Measurements from ENCODE around the gene HOXB2. TPM values are rescaled to one million over a fixed set of nuclear protein-coding genes. Genes with fewer than 3 reads are reported as not detected.

HOXB2 gene
- total and polyA plus RNA-seq, 2 donors (not counting 1 experiment from before 2014, with no cell fraction given): 12.2 to 12.3 TPM

- peaks cover 100% of the 10 kb centered on the region for H3K79me2 ChIP-seq (ENCODE audit: control insufficient read depth, insufficient read depth, low read length)
- H3K36me3 ChIP-seq (ENCODE audit: control insufficient read depth, insufficient read depth, low read length): peaks cover 7% of the 10 kb centered on the region
- peak overlapping the region; percentile 99 for H3K4me2 ChIP-seq (ENCODE audit: extremely low read depth, insufficient read depth, low read length)
- H3K9me3 ChIP-seq (ENCODE audit: control insufficient read depth, insufficient read depth, low read depth, low read length): no peaks in the 10 kb centered on the region
- H3K27me3 ChIP-seq (ENCODE audit: control insufficient read depth, insufficient read depth, low read length): no peaks in the 10 kb centered on the region
- H3K4me1 ChIP-seq (ENCODE audit: control insufficient read depth, extremely low read depth, insufficient read depth, low read length): peaks cover 15% of the 10 kb centered on the region
- peak; percentile 55 to 57 for DNase-seq (ENCODE audit: low read depth in 2 of 2)
- no peaks in the 10 kb centered on the region for H4K20me1 ChIP-seq (ENCODE audit: control insufficient read depth, extremely low read depth, insufficient read depth, low read length)
- TF ChIP-seq EZH2 (IDR thresholded peaks at IDR 0.05; ENCODE audit: low read length, missing control alignments): no peak
- no peak for TF ChIP-seq CTCF (conservative IDR thresholded peaks at IDR 0.05 in 1 of 2, IDR thresholded peaks at IDR 0.05 in 1 of 2; ENCODE audit: low read depth in 1 of 2, low read length in 2 of 2)
- peak overlapping the region; percentile 72 for H3K9ac ChIP-seq (ENCODE audit: insufficient read depth, low read length)
- peak overlapping the region; percentile 83 to 98 (median 92) for H3K4me3 ChIP-seq (replicated peaks in 1 of 4; ENCODE audit: control extremely low read depth in 1 of 4, insufficient read depth in 1 of 4, low read depth in 3 of 4, low read length in 4 of 4)
- H3K27ac ChIP-seq (ENCODE audit: insufficient read depth, low read length): peak overlapping the region; percentile 98
- H2AFZ ChIP-seq (ENCODE audit: low read length): no peak overlapping the region
Observed at GRCh38 chr17:48586355-48587258, 41.7 kb upstream of the HOXB2 start.

GRCh38 chr17:48584223-48584741 lies 39.4 kb upstream of the HOXB2 start:
- Histone ChIP-seq H3K9me3 (ENCODE audit: control insufficient read depth, insufficient read depth, low read depth, low read length) (no peaks in the 10 kb centered on the region), H3K36me3 (ENCODE audit: control insufficient read depth, insufficient read depth, low read length) (peaks cover 6% of the 10 kb centered on the region), H3K79me2 (ENCODE audit: control insufficient read depth, insufficient read depth, low read length) (peaks cover 100% of the 10 kb centered on the region), H3K27ac (ENCODE audit: insufficient read depth, low read length) (peak overlapping the region; percentile 98), H3K4me3 (replicated peaks in 1 of 4; ENCODE audit: control extremely low read depth in 1 of 4, insufficient read depth in 1 of 4, low read depth in 3 of 4, low read length in 4 of 4) (peak overlapping the region; percentile 4 to 98 (median 87)), H2AFZ (ENCODE audit: low read length) (no peak overlapping the region), H3K4me2 (ENCODE audit: extremely low read depth, insufficient read depth, low read length) (peak overlapping the region; percentile 30), H3K4me1 (ENCODE audit: control insufficient read depth, extremely low read depth, insufficient read depth, low read length) (peaks cover 15% of the 10 kb centered on the region), H4K20me1 (ENCODE audit: control insufficient read depth, extremely low read depth, insufficient read depth, low read length) (no peaks in the 10 kb centered on the region), H3K9ac (ENCODE audit: insufficient read depth, low read length) (peak overlapping the region; percentile 16), H3K27me3 (ENCODE audit: control insufficient read depth, insufficient read depth, low read length) (no peaks in the 10 kb centered on the region)
- TF ChIP-seq CTCF (conservative IDR thresholded peaks at IDR 0.05 in 1 of 2, IDR thresholded peaks at IDR 0.05 in 1 of 2; ENCODE audit: low read depth in 1 of 2, low read length in 2 of 2): no peak
- TF ChIP-seq EZH2 (IDR thresholded peaks at IDR 0.05; ENCODE audit: low read length, missing control alignments): no peak
- peak in 1 of 2 donors; percentile 91 for DNase-seq (ENCODE audit: low read depth in 2 of 2)

GRCh38 chr17:48583708-48584222 lies 38.9 kb upstream of the HOXB2 start:
- Histone ChIP-seq H4K20me1 (ENCODE audit: control insufficient read depth, extremely low read depth, insufficient read depth, low read length) (no peaks in the 10 kb centered on the region), H3K27ac (ENCODE audit: insufficient read depth, low read length) (peak overlapping the region; percentile 98), H3K4me1 (ENCODE audit: control insufficient read depth, extremely low read depth, insufficient read depth, low read length) (peaks cover 15% of the 10 kb centered on the region), H3K79me2 (ENCODE audit: control insufficient read depth, insufficient read depth, low read length) (peaks cover 100% of the 10 kb centered on the region), H3K36me3 (ENCODE audit: control insufficient read depth, insufficient read depth, low read length) (peaks cover 6% of the 10 kb centered on the region), H3K9ac (ENCODE audit: insufficient read depth, low read length) (peak overlapping the region; percentile 16), H3K9me3 (ENCODE audit: control insufficient read depth, insufficient read depth, low read depth, low read length) (no peaks in the 10 kb centered on the region), H3K4me2 (ENCODE audit: extremely low read depth, insufficient read depth, low read length) (peak overlapping the region; percentile 99), H3K27me3 (ENCODE audit: control insufficient read depth, insufficient read depth, low read length) (no peaks in the 10 kb centered on the region), H3K4me3 (replicated peaks in 1 of 4; ENCODE audit: control extremely low read depth in 1 of 4, insufficient read depth in 1 of 4, low read depth in 3 of 4, low read length in 4 of 4) (peak overlapping the region; percentile 22 to 98 (median 84)), H2AFZ (ENCODE audit: low read length) (no peak overlapping the region)
- no peak for DNase-seq (ENCODE audit: low read depth in 2 of 2)
- TF ChIP-seq EZH2 (IDR thresholded peaks at IDR 0.05; ENCODE audit: low read length, missing control alignments): no peak
- TF ChIP-seq CTCF (conservative IDR thresholded peaks at IDR 0.05 in 1 of 2, IDR thresholded peaks at IDR 0.05 in 1 of 2; ENCODE audit: low read depth in 1 of 2, low read length in 2 of 2): no peak
